Osteoblast (primary cell): ENCODE data around the gene MEPCE. TPM values are rescaled to one million over a fixed set of nuclear protein-coding genes. Genes with fewer than 3 reads are reported as not detected.

ENCODE experiments used
- DNase-seq: peaks from one replicate; pipeline ENCODE4 v3.0.0; 2011; ENCODE audit warnings: low spot score, mixed read lengths; ENCODE audit not compliant: insufficient read length; ENCODE audit errors: missing footprints
- H2AFZ ChIP-seq: 2 replicates; pipeline ENCODE4 v1.6.0; 2011; ENCODE audit warnings: mild to moderate bottlenecking, low read length
- H3K27ac ChIP-seq: 2 replicates; pipeline ENCODE4 v1.5.1; 2011; ENCODE audit warnings: mild to moderate bottlenecking, low read depth, low read length, moderate library complexity
- H3K27me3 ChIP-seq: 2 replicates; pipeline ENCODE4 v1.6.0; 2012; ENCODE audit warnings: mild to moderate bottlenecking, control low read depth, inconsistent platforms, low read length, moderate library complexity; ENCODE audit not compliant: insufficient read depth
- H3K36me3 ChIP-seq: 2 replicates; pipeline ENCODE4 v1.5.1; 2011; ENCODE audit warnings: mild to moderate bottlenecking, low read length, control low read depth, moderate library complexity; ENCODE audit not compliant: insufficient read depth
- H3K4me1 ChIP-seq: 2 replicates; pipeline ENCODE4 v1.5.1; 2011; ENCODE audit warnings: mild to moderate bottlenecking, low read length, control low read depth, moderate library complexity; ENCODE audit not compliant: insufficient read depth
- H3K4me2 ChIP-seq: 2 replicates; pipeline ENCODE4 v1.6.0; 2011; ENCODE audit warnings: mild to moderate bottlenecking, low read length; ENCODE audit not compliant: insufficient read depth
- H3K4me3 ChIP-seq: fragments of 200-600 bp; sonication (generic); 3 replicates; pipeline ENCODE4 v1.5.1; 2012; ENCODE audit warnings: mild to moderate bottlenecking, low read length, inconsistent platforms; ENCODE audit not compliant: insufficient read depth
- H3K79me2 ChIP-seq: 2 replicates; pipeline ENCODE4 v1.6.0; 2012; ENCODE audit warnings: mild to moderate bottlenecking, low read length, control low read depth, inconsistent platforms; ENCODE audit not compliant: insufficient read depth
- H3K9me3 ChIP-seq: 2 replicates; pipeline ENCODE4 v1.5.1; 2011; ENCODE audit warnings: low read depth, low read length, control low read depth
- H4K20me1 ChIP-seq: 2 replicates; pipeline ENCODE4 v1.6.0; 2012; ENCODE audit warnings: mild to moderate bottlenecking, low read length, control low read depth; ENCODE audit not compliant: insufficient read depth
- total RNA-seq: library from RNA; depleted of rRNA; stranded (reverse); fragments of >200 nt; gene quantifications from 2 replicates; pipeline ENCODE4 v1.2.3, GENCODE V29; 2012
- TF ChIP-seq, protein P1 (sequence below): IDR thresholded peaks from 2 replicates; pipeline ENCODE4 v1.5.1; 2011; ENCODE audit warnings: mild to moderate bottlenecking, low read depth, low read length, moderate library complexity; ENCODE audit errors: extremely low read depth

MEPCE gene
- total RNA-seq, 1 donor = 29.7 TPM

GRCh38 chr7:100390286-100391009 is 39.2 kb upstream of the MEPCE start:
- peaks cover 6% of the 10 kb centered on the region for H3K4me1 ChIP-seq
- no peak overlapping the region for H3K4me2 ChIP-seq
- no peaks in the 10 kb centered on the region for H3K9me3 ChIP-seq
- H4K20me1 ChIP-seq = no peaks in the 10 kb centered on the region
- no peak for DNase-seq
- H3K4me3 ChIP-seq = no peak overlapping the region
- no peak overlapping the region for H2AFZ ChIP-seq
- no peak overlapping the region for H3K27ac ChIP-seq
- TF ChIP-seq, protein P1, sequence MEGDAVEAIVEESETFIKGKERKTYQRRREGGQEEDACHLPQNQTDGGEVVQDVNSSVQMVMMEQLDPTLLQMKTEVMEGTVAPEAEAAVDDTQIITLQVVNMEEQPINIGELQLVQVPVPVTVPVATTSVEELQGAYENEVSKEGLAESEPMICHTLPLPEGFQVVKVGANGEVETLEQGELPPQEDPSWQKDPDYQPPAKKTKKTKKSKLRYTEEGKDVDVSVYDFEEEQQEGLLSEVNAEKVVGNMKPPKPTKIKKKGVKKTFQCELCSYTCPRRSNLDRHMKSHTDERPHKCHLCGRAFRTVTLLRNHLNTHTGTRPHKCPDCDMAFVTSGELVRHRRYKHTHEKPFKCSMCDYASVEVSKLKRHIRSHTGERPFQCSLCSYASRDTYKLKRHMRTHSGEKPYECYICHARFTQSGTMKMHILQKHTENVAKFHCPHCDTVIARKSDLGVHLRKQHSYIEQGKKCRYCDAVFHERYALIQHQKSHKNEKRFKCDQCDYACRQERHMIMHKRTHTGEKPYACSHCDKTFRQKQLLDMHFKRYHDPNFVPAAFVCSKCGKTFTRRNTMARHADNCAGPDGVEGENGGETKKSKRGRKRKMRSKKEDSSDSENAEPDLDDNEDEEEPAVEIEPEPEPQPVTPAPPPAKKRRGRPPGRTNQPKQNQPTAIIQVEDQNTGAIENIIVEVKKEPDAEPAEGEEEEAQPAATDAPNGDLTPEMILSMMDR = no peak
- H3K36me3 ChIP-seq = no peaks in the 10 kb centered on the region
- no peaks in the 10 kb centered on the region for H3K79me2 ChIP-seq
- peaks cover 18% of the 10 kb centered on the region for H3K27me3 ChIP-seq

GRCh38 chr7:100393233-100393905 is 36.3 kb upstream of the MEPCE start:
- TF ChIP-seq, protein P1 = no peak
- no peaks in the 10 kb centered on the region for H3K36me3 ChIP-seq
- no peaks in the 10 kb centered on the region for H3K9me3 ChIP-seq
- H3K4me1 ChIP-seq = peaks cover 6% of the 10 kb centered on the region
- DNase-seq = no peak
- peaks cover 27% of the 10 kb centered on the region for H3K27me3 ChIP-seq
- no peak overlapping the region for H3K4me3 ChIP-seq
- no peak overlapping the region for H3K4me2 ChIP-seq
- H2AFZ ChIP-seq = no peak overlapping the region
- no peaks in the 10 kb centered on the region for H3K79me2 ChIP-seq
- no peaks in the 10 kb centered on the region for H4K20me1 ChIP-seq
- no peak overlapping the region for H3K27ac ChIP-seq

- no peaks in the 10 kb centered on the region for H3K36me3 ChIP-seq
- TF ChIP-seq, protein P1 = no peak
- H3K27ac ChIP-seq = no peak overlapping the region
- DNase-seq = no peak
- no peaks in the 10 kb centered on the region for H4K20me1 ChIP-seq
- H3K9me3 ChIP-seq = no peaks in the 10 kb centered on the region
- peaks cover 27% of the 10 kb centered on the region for H3K27me3 ChIP-seq
- no peak overlapping the region for H3K4me3 ChIP-seq
- H3K79me2 ChIP-seq = no peaks in the 10 kb centered on the region
- no peak overlapping the region for H3K4me2 ChIP-seq
- no peak overlapping the region for H2AFZ ChIP-seq
- H3K4me1 ChIP-seq = peaks cover 6% of the 10 kb centered on the region
These were observed 35.6 kb upstream of the MEPCE start for GRCh38 chr7:100394077-100394476.

DNA sequence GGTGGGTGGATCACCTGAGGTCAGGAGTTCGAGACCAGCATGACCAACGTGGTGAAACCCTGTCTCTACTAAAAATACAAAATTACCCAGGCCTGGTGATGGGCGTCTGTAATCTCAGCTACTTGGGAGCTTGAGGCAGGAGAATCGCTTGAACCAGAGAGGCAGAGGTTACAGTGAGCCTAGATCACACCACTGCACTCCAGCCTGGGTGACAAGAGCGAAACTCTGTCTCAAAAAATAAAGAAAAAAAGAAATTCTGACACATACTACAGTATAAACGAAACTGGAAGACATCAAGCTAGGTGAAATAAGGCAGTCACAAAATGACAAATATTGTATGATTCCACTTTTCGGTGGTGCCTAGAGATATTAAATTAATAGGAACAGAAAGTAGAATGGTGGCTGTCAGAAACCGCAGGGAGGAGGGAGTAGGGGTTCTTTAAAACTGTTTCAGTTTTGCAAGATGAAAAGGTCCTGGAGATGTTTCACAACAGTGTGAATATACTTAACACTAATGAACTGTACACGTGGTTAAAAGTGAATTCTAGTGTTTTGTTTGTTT is 33.1 kb upstream of the MEPCE start:
- no peak for DNase-seq
- TF ChIP-seq, protein P1 = no peak
- Histone ChIP-seq H3K27me3 (peaks cover 18% of the 10 kb centered on the region), H3K9me3 (no peaks in the 10 kb centered on the region), H4K20me1 (no peaks in the 10 kb centered on the region), H3K36me3 (no peaks in the 10 kb centered on the region), H3K4me1 (peaks cover 6% of the 10 kb centered on the region), H3K4me3 (no peak overlapping the region), H3K79me2 (no peaks in the 10 kb centered on the region), H2AFZ (no peak overlapping the region), H3K4me2 (no peak overlapping the region), H3K27ac (no peak overlapping the region)
